ENCODE measurements around the gene COMMD4. TPM values are rescaled to one million over a fixed set of nuclear protein-coding genes. Genes with fewer than 3 reads are reported as not detected.

COMMD4 gene
- total and polyA plus RNA-seq, 5 donors from 2014 or later: 30.3 to 68.1 (median 47.5) TPM

DNA sequence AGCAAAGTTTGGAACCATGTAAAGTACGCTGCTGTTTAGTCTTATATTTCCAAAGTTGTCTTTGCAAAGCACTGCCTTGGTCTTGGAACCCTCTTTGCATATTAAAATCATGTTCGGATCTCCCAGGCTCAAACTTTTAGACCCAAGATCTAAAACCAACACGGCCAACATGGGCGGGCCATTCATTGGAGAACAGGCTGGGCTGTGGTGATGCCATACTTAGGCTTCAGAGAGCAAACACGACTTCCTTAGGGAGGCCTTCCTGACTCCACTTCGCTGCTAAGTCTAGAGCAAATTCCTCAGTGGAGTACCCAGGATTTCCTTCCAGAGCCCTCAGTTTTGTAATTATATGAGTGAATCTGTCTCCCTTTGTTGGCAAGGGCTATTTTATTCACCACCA, 29.0 kb downstream of the COMMD4 start:
- H3K9me3 Mint-ChIP-seq: no peaks in the 10 kb centered on the region
- no peaks in the 10 kb centered on the region for H3K27me3 ChIP-seq (ENCODE audit: control insufficient read depth, insufficient read depth, low read length)
- H3K36me3 ChIP-seq (ENCODE audit: control insufficient read depth, insufficient read depth, low read length): peaks cover 41% of the 10 kb centered on the region
- ATAC-seq (ENCODE audit: low read depth in 2 of 2) (no peak), DNase-seq (no peak)
- H3K4me1 ChIP-seq (ENCODE audit: control insufficient read depth, insufficient read depth, low read length, poor library complexity, severe bottlenecking): peaks cover 22% of the 10 kb centered on the region
- H3K4me3 Mint-ChIP-seq: no peak overlapping the region
- peaks cover 9 to 26% (median 20%) of the 10 kb centered on the region in 4 donors for H3K4me1 Mint-ChIP-seq
- H3K27ac Mint-ChIP-seq: no peak overlapping the region
- H3K27me3 Mint-ChIP-seq: no peaks in the 10 kb centered on the region
- no peak overlapping the region for H3K27ac ChIP-seq (ENCODE audit: insufficient read depth, low read length, poor library complexity, severe bottlenecking)
- peaks cover 13% of the 10 kb centered on the region for H3K36me3 Mint-ChIP-seq
- no peak overlapping the region for H3K4me3 ChIP-seq (ENCODE audit: low read depth, low read length)
- no peaks in the 10 kb centered on the region for H3K9me3 ChIP-seq (ENCODE audit: control insufficient read depth in 2 of 2, low read length in 2 of 2)

DNA sequence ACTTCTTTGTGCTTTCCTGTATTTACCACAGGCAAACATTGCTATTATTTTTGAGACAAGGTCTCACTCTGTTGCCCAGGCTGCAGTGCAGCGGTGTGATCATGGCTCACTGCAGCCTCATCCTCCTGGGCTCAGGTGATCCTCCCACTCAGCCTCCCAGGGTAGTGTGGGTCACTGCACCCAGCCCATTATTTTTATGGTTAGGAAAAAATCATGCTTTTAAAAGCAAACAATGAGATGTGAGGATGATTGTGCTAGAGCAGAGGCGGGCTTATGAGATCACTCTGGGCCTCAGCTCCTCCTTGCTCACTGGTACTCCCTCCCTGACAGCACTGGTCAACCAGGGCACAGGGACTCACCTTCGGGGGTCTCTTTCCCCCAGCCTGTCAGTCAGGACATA, 30.3 kb downstream of the COMMD4 start:
- H3K27ac ChIP-seq (ENCODE audit: insufficient read depth, low read length, poor library complexity, severe bottlenecking): no peak overlapping the region

DNA sequence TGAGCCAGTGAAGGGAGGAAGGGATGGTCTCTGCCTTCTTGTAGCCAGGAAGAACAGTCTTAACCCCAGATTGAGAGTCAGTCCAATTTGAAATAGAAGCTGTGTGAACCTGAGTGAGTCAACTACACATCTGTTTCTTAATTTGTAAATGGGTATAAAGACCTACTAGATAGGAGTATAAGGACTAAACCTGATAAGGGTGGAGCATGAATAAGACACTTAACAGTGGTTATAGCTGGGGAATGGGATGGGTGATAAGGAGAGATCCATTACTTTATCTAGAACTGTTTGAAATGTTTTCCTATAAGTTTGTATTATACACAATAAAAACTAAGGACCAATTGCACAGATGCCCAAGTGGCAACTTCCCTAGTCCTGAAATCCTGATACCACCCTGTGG, 31.1 kb downstream of the COMMD4 start:
- peaks cover 13% of the 10 kb centered on the region for H3K36me3 Mint-ChIP-seq
- Histone ChIP-seq H3K27me3 (ENCODE audit: control insufficient read depth, insufficient read depth, low read length) (no peaks in the 10 kb centered on the region), H3K36me3 (ENCODE audit: control insufficient read depth, insufficient read depth, low read length) (peaks cover 51% of the 10 kb centered on the region), H3K27ac (ENCODE audit: insufficient read depth, low read length, poor library complexity, severe bottlenecking) (peak overlapping the region; percentile 96), H3K4me1 (ENCODE audit: control insufficient read depth, insufficient read depth, low read length, poor library complexity, severe bottlenecking) (peaks cover 22% of the 10 kb centered on the region), H3K9me3 (ENCODE audit: control insufficient read depth in 2 of 2, low read length in 2 of 2) (no peaks in the 10 kb centered on the region), H3K4me3 (ENCODE audit: low read depth, low read length) (no peak overlapping the region)
- peaks cover 9 to 24% (median 19%) of the 10 kb centered on the region in 4 donors for H3K4me1 Mint-ChIP-seq
- ATAC-seq (ENCODE audit: low read depth in 2 of 2): no peak
- no peaks in the 10 kb centered on the region for H3K9me3 Mint-ChIP-seq
- H3K27ac Mint-ChIP-seq: peak overlapping the region; percentile 58 to 95 (median 94)
- peak overlapping the region; percentile 91 to 98 (median 92) for H3K4me3 Mint-ChIP-seq
- no peaks in the 10 kb centered on the region for H3K27me3 Mint-ChIP-seq
- DNase-seq: no peak

More for the DNA sequence above, 30.3 kb downstream of the COMMD4 start:
- peak overlapping the region in 1 of 4 donors; percentile 44 for H3K4me3 Mint-ChIP-seq
- H3K9me3 Mint-ChIP-seq: no peaks in the 10 kb centered on the region
- peaks cover 13% of the 10 kb centered on the region for H3K36me3 Mint-ChIP-seq
- peaks cover 22% of the 10 kb centered on the region for H3K4me1 ChIP-seq (ENCODE audit: control insufficient read depth, insufficient read depth, low read length, poor library complexity, severe bottlenecking)
- H3K27ac Mint-ChIP-seq: peak overlapping the region in 1 of 3 donors; percentile 95
- ATAC-seq (ENCODE audit: low read depth in 2 of 2) (no peak), DNase-seq (no peak)
- H3K27me3 Mint-ChIP-seq: no peaks in the 10 kb centered on the region
- H3K27me3 ChIP-seq (ENCODE audit: control insufficient read depth, insufficient read depth, low read length): no peaks in the 10 kb centered on the region
- H3K9me3 ChIP-seq (ENCODE audit: control insufficient read depth in 2 of 2, low read length in 2 of 2): no peaks in the 10 kb centered on the region
- H3K4me1 Mint-ChIP-seq: peaks cover 9 to 24% (median 19%) of the 10 kb centered on the region in 4 donors
- H3K4me3 ChIP-seq (ENCODE audit: low read depth, low read length): no peak overlapping the region
- H3K36me3 ChIP-seq (ENCODE audit: control insufficient read depth, insufficient read depth, low read length): peaks cover 45% of the 10 kb centered on the region

DNA sequence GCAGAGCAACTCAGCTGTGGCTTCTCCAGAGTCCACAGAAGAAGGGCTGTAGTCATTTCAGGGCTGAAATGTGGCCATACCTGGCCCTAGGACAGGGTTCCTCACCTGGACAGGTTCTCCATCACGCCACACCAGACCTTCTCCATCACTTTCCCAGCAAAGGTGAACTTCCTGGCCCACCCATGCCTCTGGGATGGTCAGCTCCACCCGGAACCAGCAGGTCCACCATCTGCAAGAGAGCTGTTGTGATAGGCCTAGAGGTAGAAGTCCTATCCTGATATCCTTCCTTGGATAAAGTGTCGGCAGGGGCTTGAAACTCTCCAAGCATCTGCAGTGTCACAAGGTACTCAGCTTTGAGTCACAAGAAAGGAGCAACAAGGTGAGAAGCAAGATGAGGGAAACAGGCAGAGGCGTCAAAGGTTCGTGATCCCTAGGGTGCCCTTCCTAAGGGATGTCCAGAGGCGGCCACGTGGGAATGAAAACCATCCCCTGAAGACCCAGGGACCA, 31.6 kb downstream of the COMMD4 start:
- Histone ChIP-seq H3K27ac (ENCODE audit: insufficient read depth, low read length, poor library complexity, severe bottlenecking) (peak overlapping the region; percentile 96), H3K9me3 (ENCODE audit: control insufficient read depth in 2 of 2, low read length in 2 of 2) (no peaks in the 10 kb centered on the region), H3K4me1 (ENCODE audit: control insufficient read depth, insufficient read depth, low read length, poor library complexity, severe bottlenecking) (peaks cover 22% of the 10 kb centered on the region), H3K4me3 (ENCODE audit: low read depth, low read length) (peak overlapping the region; percentile 70), H3K27me3 (ENCODE audit: control insufficient read depth, insufficient read depth, low read length) (no peaks in the 10 kb centered on the region), H3K36me3 (ENCODE audit: control insufficient read depth, insufficient read depth, low read length) (peaks cover 55% of the 10 kb centered on the region)
- ATAC-seq (ENCODE audit: low read depth in 2 of 2) (no peak), DNase-seq (no peak)
- H3K4me1 Mint-ChIP-seq: peaks cover 9 to 24% (median 19%) of the 10 kb centered on the region in 4 donors
- peak overlapping the region; percentile 91 to 98 (median 92) for H3K4me3 Mint-ChIP-seq
- no peaks in the 10 kb centered on the region for H3K9me3 Mint-ChIP-seq
- H3K27ac Mint-ChIP-seq: peak overlapping the region; percentile 84 to 95 (median 94)
- H3K27me3 Mint-ChIP-seq: no peaks in the 10 kb centered on the region
- peaks cover 13% of the 10 kb centered on the region for H3K36me3 Mint-ChIP-seq

DNA sequence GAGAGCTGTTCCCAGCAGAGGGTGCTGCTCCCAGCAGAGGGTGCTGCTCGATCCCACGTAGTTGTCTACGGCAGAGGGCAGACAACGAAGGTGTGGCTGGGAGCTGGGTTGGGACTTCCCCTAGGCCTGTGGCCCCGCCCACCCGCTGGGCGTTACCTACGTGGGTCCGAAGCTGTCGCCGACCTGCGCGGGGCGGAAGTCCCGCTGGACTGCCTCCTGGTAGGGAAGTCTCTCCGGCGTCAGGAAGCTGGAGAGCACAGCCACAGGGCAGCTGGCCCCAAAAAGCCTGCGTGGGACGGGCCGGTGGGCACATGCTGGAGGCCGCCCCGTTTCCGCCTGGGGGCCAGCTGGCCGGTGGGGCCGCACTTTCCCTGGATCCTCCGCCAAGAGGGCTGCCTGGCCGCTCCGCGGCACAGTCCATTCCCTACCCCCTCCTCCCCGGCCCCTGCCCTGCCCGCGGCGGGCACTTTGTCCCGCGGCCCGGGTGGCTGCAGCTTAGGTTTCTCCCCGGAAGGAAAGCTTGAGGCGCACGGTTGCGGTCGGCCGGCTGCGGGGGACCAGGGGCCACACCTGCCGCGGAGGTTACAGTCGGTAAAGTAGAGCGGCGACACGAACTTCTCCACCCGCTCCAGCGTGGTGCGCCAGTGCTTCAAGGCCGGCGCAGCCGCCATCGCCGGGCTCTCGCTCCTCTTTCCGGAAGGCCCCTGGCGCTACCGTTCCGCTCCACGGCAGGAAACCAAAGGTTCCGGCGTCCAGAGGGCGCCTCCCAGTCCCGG, 32.2 kb downstream of the COMMD4 start, which contains the start of gene MAN2C1:
Gene MAN2C1, minus strand, starts transcription at position 695 of the 776 bp plus-strand sequence. Its CDS starts 24 bp downstream, at position 671.
- H3K4me3 ChIP-seq (ENCODE audit: low read depth, low read length): peak within 1 kb of the TSS; percentile 88
- H3K36me3 Mint-ChIP-seq: peaks cover 13% of the 10 kb centered on the region
- no peaks in the 10 kb centered on the region for H3K9me3 ChIP-seq (ENCODE audit: control insufficient read depth in 2 of 2, low read length in 2 of 2)
- H3K27me3 ChIP-seq (ENCODE audit: control insufficient read depth, insufficient read depth, low read length): no peaks in the 10 kb centered on the region
- H3K9me3 Mint-ChIP-seq: no peaks in the 10 kb centered on the region
- H3K27ac ChIP-seq (ENCODE audit: insufficient read depth, low read length, poor library complexity, severe bottlenecking): peak within 1 kb of the TSS; percentile 96
- peak within 1 kb of the TSS; percentile 91 to 98 (median 92) for H3K4me3 Mint-ChIP-seq
- H3K4me1 ChIP-seq (ENCODE audit: control insufficient read depth, insufficient read depth, low read length, poor library complexity, severe bottlenecking): peaks cover 22% of the 10 kb centered on the region
- peak; percentile 89 to 90 for ATAC-seq (ENCODE audit: low read depth in 2 of 2)
- H3K27ac Mint-ChIP-seq: peak within 1 kb of the TSS; percentile 95 to 98 (median 97)
- H3K36me3 ChIP-seq (ENCODE audit: control insufficient read depth, insufficient read depth, low read length): peaks cover 56% of the 10 kb centered on the region
- no peaks in the 10 kb centered on the region for H3K27me3 Mint-ChIP-seq
- H3K4me1 Mint-ChIP-seq: peaks cover 9 to 24% (median 21%) of the 10 kb centered on the region in 4 donors
- DNase-seq: peak; percentile 84 to 96 (median 89)

DNA sequence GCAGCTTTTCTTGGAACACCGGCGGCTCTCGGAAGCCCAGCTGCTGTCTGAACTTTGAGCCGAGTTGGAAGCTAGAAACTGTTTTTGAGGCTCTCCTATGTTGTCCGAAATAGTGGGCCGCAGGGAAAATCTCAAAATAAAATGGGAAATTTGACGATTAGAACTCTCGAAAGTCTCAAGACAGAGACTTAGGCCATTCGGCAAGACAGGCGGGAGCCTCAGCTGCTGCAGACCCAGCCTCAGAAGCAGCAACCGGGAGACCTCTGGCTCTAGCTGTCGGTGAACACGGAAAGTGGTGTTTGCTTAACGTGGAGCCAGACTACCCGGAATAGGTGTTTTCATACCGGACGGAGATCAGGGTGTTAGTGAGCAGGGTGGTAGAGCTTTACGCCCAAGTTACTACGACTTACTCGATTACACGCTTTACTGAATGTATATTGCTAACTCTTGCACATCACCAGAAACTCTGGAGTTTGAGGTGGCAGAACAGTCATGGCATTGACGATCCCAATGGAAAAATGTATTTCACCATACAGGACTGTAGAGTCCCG, 32.9 kb downstream of the COMMD4 start:
- Histone ChIP-seq H3K4me3 (ENCODE audit: low read depth, low read length) (peak overlapping the region; percentile 88), H3K27me3 (ENCODE audit: control insufficient read depth, insufficient read depth, low read length) (no peaks in the 10 kb centered on the region), H3K36me3 (ENCODE audit: control insufficient read depth, insufficient read depth, low read length) (peaks cover 57% of the 10 kb centered on the region), H3K27ac (ENCODE audit: insufficient read depth, low read length, poor library complexity, severe bottlenecking) (peak overlapping the region; percentile 96), H3K4me1 (ENCODE audit: control insufficient read depth, insufficient read depth, low read length, poor library complexity, severe bottlenecking) (peaks cover 22% of the 10 kb centered on the region), H3K9me3 (ENCODE audit: control insufficient read depth in 2 of 2, low read length in 2 of 2) (no peaks in the 10 kb centered on the region)
- H3K9me3 Mint-ChIP-seq: no peaks in the 10 kb centered on the region
- peaks cover 13% of the 10 kb centered on the region for H3K36me3 Mint-ChIP-seq
- DNase-seq (peak in 2 of 3 donors; percentile 34 to 65), ATAC-seq (ENCODE audit: low read depth in 2 of 2) (no peak)
- H3K4me1 Mint-ChIP-seq: peaks cover 9 to 27% (median 21%) of the 10 kb centered on the region in 4 donors
- peak overlapping the region; percentile 91 to 98 (median 92) for H3K4me3 Mint-ChIP-seq
- H3K27ac Mint-ChIP-seq: peak overlapping the region; percentile 95 to 98 (median 97)
- no peaks in the 10 kb centered on the region for H3K27me3 Mint-ChIP-seq

DNA sequence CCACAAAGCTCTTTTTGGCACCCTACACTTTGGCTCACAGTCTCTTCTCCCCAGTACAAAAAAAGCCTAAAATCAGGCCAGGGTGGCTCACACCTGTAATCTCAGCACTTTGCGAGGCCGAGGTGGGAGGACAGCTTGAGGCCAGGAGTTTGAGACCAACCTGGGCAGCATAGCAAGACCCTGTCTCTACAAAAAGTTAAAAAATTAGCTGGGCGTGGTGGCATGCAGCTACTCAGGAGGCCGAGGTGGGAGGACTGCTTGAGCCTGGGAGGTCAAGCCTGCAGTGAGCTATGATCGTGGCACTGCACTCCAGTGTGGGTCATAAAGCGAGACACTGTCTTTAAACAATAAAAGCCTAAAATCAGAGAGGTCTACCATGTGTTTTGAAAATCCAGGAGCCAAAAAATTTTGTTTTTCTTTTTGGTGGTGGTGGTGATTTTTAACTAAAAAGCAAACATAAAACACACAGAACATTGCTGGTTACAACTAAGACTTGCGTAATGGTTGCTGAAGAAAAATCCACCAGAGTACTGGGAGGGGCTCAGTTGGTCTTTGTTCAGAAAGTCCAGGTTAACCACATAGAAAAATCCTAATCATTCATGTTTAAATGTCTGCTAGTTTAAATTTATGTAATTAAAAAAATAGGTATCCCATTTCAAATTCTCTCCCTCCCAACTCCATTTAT, 34.2 kb downstream of the COMMD4 start:
- Histone ChIP-seq H3K27me3 (ENCODE audit: control insufficient read depth, insufficient read depth, low read length) (no peaks in the 10 kb centered on the region), H3K9me3 (ENCODE audit: control insufficient read depth in 2 of 2, low read length in 2 of 2) (no peaks in the 10 kb centered on the region), H3K36me3 (ENCODE audit: control insufficient read depth, insufficient read depth, low read length) (peaks cover 56% of the 10 kb centered on the region), H3K4me3 (ENCODE audit: low read depth, low read length) (no peak overlapping the region), H3K27ac (ENCODE audit: insufficient read depth, low read length, poor library complexity, severe bottlenecking) (peak overlapping the region; percentile 16), H3K4me1 (ENCODE audit: control insufficient read depth, insufficient read depth, low read length, poor library complexity, severe bottlenecking) (peaks cover 22% of the 10 kb centered on the region)
- peak overlapping the region in 2 of 3 donors; percentile 95 to 98 for H3K27ac Mint-ChIP-seq
- ATAC-seq (ENCODE audit: low read depth in 2 of 2): no peak
- DNase-seq: no peak
- no peaks in the 10 kb centered on the region for H3K9me3 Mint-ChIP-seq
- H3K36me3 Mint-ChIP-seq: peaks cover 12% of the 10 kb centered on the region
- peaks cover 9 to 31% (median 26%) of the 10 kb centered on the region in 4 donors for H3K4me1 Mint-ChIP-seq
- no peaks in the 10 kb centered on the region for H3K27me3 Mint-ChIP-seq
- peak overlapping the region; percentile 32 to 94 (median 91) for H3K4me3 Mint-ChIP-seq

Data from CD4-positive, CD25-positive, alpha-beta regulatory T cell (primary cell).